DOHH2 (cell line): ENCODE measurements around the gene RASSF4.

Source experiments
- H3F3A ChIP-seq: fragments of 200-600 bp; sonication (generic), shearing (Covaris generic); 2 replicates; pipeline ENCODE4 v1.6.0; 2016; ENCODE audit warnings: antibody characterized with exemption, mild to moderate bottlenecking; ENCODE audit not compliant: control insufficient read depth, insufficient read depth
- H3K27ac ChIP-seq: fragments of 200-600 bp; sonication (generic); 2 replicates; pipeline ENCODE4 v1.5.1; 2014; ENCODE audit warnings: low read depth, mild to moderate bottlenecking, low read length, moderate library complexity
- H3K27me3 ChIP-seq: fragments of 200-600 bp; sonication (generic); 2 replicates; pipeline ENCODE4 v1.6.1; 2014; ENCODE audit warnings: mild to moderate bottlenecking, low read length, mixed read lengths; ENCODE audit not compliant: control insufficient read depth
- H3K36me3 ChIP-seq: fragments of 200-600 bp; sonication (generic); 2 replicates; pipeline ENCODE4 v1.6.1; 2014; ENCODE audit warnings: mild to moderate bottlenecking, low read length, moderate library complexity, mixed read lengths; ENCODE audit not compliant: control insufficient read depth
- H3K4me1 ChIP-seq: fragments of 200-600 bp; sonication (generic); 2 replicates; pipeline ENCODE4 v1.6.1; 2014; ENCODE audit warnings: mild to moderate bottlenecking, low read length, mixed read lengths; ENCODE audit not compliant: control insufficient read depth
- H3K4me2 ChIP-seq: fragments of 200-600 bp; sonication (generic); 2 replicates; pipeline ENCODE4 v1.6.0; 2014; ENCODE audit warnings: mild to moderate bottlenecking, low read length, moderate library complexity
- H3K4me3 ChIP-seq: fragments of 200-600 bp; sonication (generic); 2 replicates; pipeline ENCODE4 v1.5.1; 2014; ENCODE audit warnings: mild to moderate bottlenecking, low read length, mixed read lengths
- H3K79me2 ChIP-seq: fragments of 200-600 bp; sonication (generic); 2 replicates; pipeline ENCODE4 v1.6.1; 2014; ENCODE audit warnings: mild to moderate bottlenecking, low read length, mixed read lengths; ENCODE audit not compliant: control insufficient read depth
- H3K9me2 ChIP-seq: fragments of 200-600 bp; sonication (generic); replicated peaks from 2 replicates; pipeline ENCODE4 v1.6.1; 2014; ENCODE audit warnings: mild to moderate bottlenecking, low read length, mixed read lengths; ENCODE audit not compliant: control insufficient read depth
- H3K9me3 ChIP-seq: fragments of 200-600 bp; sonication (generic); 2 replicates; pipeline ENCODE4 v1.6.1; 2014; ENCODE audit warnings: antibody characterized with exemption, low read length, mixed read lengths; ENCODE audit not compliant: control insufficient read depth, insufficient read depth
- H4K20me1 ChIP-seq: fragments of 200-600 bp; sonication (generic); 2 replicates; pipeline ENCODE4 v1.6.0; 2014; ENCODE audit warnings: low read depth, mild to moderate bottlenecking, antibody characterized with exemption, low read length, moderate library complexity; ENCODE audit not compliant: control insufficient read depth, insufficient read depth
- EZH2phosphoT487 ChIP-seq: fragments of 200-600 bp; sonication (generic); IDR thresholded peaks from 2 replicates; pipeline ENCODE4 v1.6.1; 2017; ENCODE audit warnings: borderline replicate concordance, mild to moderate bottlenecking, antibody characterized with exemption, low read length, moderate library complexity, mixed read lengths
- TF ChIP-seq, protein P1 (sequence below): fragments of 200-600 bp; sonication (generic); IDR thresholded peaks from one replicate; pipeline ENCODE4 v1.5.1; 2014; ENCODE audit warnings: antibody characterized with exemption, mild to moderate bottlenecking, low read depth, low read length; ENCODE audit not compliant: poor library complexity, severe bottlenecking

The RASSF4 gene

DNA sequence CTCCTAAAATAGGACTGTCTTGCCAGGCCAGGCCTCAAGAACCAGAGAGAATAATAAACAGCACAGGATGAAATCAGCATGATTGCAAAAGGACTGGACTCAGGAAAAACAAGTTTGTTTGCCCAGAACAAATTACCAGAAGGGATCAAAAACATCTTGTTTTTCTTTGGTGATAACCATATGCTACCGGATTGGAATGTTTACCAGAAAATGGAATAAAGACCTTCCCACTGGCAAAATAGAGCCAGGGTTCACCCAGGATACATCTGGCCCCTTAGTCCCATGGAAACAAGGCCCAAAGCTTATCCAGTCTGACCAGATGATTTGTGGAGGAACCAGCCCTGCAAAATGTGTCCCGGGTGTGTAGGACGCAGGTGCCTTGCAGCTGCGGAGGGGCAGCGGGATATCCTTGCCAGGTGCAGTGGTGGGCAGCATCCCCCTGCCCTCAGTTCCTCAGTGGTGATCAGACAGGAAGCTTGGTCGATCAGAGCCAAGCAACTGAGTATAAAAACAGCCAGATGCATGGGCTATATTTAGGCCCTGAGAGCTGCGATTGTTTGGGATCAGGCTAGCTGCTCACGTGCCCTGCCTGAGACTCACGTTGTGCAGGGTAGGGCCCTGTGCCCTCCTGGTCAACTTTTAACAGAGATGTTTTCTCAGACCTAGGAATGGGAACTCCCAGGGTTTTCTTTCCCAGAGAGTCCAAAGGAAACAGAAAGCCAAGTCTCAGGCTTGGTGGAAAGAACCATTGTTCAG is 36.5 kb downstream of the RASSF4 start:
- Histone ChIP-seq H3K79me2 (peaks cover 9% of the 10 kb centered on the region), H3K4me3 (no peak overlapping the region), H3K9me3 (no peaks in the 10 kb centered on the region), H3F3A (no peaks in the 10 kb centered on the region), H3K4me2 (no peak overlapping the region), H4K20me1 (no peaks in the 10 kb centered on the region), H3K36me3 (no peaks in the 10 kb centered on the region), H3K4me1 (peaks cover 16% of the 10 kb centered on the region), H3K27me3 (no peaks in the 10 kb centered on the region), H3K27ac (no peak overlapping the region), H3K9me2 (no peaks in the 10 kb centered on the region)
- TF ChIP-seq, protein P1, sequence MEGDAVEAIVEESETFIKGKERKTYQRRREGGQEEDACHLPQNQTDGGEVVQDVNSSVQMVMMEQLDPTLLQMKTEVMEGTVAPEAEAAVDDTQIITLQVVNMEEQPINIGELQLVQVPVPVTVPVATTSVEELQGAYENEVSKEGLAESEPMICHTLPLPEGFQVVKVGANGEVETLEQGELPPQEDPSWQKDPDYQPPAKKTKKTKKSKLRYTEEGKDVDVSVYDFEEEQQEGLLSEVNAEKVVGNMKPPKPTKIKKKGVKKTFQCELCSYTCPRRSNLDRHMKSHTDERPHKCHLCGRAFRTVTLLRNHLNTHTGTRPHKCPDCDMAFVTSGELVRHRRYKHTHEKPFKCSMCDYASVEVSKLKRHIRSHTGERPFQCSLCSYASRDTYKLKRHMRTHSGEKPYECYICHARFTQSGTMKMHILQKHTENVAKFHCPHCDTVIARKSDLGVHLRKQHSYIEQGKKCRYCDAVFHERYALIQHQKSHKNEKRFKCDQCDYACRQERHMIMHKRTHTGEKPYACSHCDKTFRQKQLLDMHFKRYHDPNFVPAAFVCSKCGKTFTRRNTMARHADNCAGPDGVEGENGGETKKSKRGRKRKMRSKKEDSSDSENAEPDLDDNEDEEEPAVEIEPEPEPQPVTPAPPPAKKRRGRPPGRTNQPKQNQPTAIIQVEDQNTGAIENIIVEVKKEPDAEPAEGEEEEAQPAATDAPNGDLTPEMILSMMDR: no peak
- TF ChIP-seq EZH2phosphoT487: no peak

DNA sequence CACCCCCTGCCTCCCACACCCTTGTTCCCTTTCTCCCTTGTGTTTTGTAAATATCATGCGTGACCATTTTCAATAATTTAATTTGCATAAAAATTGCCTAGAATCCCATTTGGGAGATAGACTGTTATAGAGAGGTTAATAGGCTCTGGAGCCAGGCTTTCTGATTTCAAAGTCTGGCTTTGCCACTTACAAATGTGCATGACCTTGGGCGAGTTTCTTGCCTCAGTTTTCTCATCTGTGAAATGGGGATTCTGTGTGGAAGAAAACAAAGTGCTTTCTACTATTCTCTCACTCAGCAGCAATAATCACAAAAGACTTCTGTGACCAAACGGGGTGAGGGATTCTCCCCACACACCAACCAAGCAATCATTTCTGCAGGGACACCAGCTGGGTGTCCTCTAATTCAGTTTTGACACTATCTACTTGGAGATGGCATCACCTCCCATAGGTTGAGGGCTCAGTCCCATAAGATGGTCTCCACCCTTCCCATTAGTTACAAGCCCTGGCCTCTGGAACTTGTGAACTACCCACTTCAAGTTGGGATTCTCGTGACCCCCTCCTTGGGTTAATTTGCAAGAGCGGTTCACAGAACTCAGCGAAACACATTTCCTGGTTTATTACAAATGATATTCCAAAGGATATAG is 37.6 kb downstream of the RASSF4 start:
- no peak overlapping the region for H3K27ac ChIP-seq
- TF ChIP-seq, protein P1: no peak
- TF ChIP-seq EZH2phosphoT487: no peak
- H3K27me3 ChIP-seq: no peaks in the 10 kb centered on the region
- H3K4me2 ChIP-seq: no peak overlapping the region
- no peak overlapping the region for H3K4me3 ChIP-seq
- H4K20me1 ChIP-seq: no peaks in the 10 kb centered on the region; the same call in 1 of the 2 replicates
- 0 out of 2 replicates have a peak, but pooled peaks cover 4% of the 10 kb centered on the region for H3F3A ChIP-seq
- H3K79me2 ChIP-seq: peaks cover 21% of the 10 kb centered on the region
- peaks cover 23% of the 10 kb centered on the region for H3K4me1 ChIP-seq
- H3K36me3 ChIP-seq: peaks cover 5% of the 10 kb centered on the region
- no peaks in the 10 kb centered on the region for H3K9me3 ChIP-seq
- H3K9me2 ChIP-seq: no peaks in the 10 kb centered on the region

DNA sequence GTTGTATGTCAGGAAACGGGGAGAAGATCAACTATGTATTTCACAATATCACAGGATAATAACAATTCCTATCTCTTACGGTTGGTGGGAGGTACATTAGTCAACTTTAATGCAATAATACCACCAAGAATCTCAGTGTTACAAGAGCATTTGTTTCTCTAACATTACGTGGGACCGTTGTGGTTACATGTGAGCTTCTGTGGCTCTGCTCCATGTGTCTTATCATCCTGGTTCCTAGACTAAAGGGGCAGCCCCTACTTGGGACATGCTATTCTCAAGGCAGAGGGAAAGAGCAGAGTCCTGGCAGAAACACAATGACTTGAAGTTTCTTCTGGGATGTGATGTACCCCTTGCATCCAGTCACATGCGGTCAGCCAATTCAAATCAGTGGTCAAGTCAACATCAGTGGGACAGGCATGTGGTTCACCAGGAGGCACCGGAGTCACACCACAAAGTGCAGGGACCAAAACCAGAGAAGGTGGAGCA is 38.6 kb downstream of the RASSF4 start:
- peaks cover 28% of the 10 kb centered on the region for H3K4me1 ChIP-seq
- H3F3A ChIP-seq: 0 out of 2 replicates have a peak, but pooled peaks cover 4% of the 10 kb centered on the region
- H3K4me2 ChIP-seq: no peak overlapping the region
- H3K36me3 ChIP-seq: peaks cover 14% of the 10 kb centered on the region
- H3K27ac ChIP-seq: no peak overlapping the region
- no peaks in the 10 kb centered on the region for H3K9me2 ChIP-seq
- no peaks in the 10 kb centered on the region for H3K9me3 ChIP-seq
- peaks cover 30% of the 10 kb centered on the region for H3K79me2 ChIP-seq
- no peak overlapping the region for H3K4me3 ChIP-seq
- H3K27me3 ChIP-seq: no peaks in the 10 kb centered on the region
- H4K20me1 ChIP-seq: no peaks in the 10 kb centered on the region; the same call in 1 of the 2 replicates
- TF ChIP-seq EZH2phosphoT487: no peak
- TF ChIP-seq, protein P1: no peak
